Adrenal gland (tissue), 12 donors: ENCODE measurements around the gene PRDM16. TPM values are rescaled to one million over a fixed set of nuclear protein-coding genes. Genes with fewer than 3 reads are reported as not detected.

ENCODE experiments used
- DNase-seq, 7 donors: peaks; one replicate each; pipeline ENCODE4 v3.0.0-alpha.2; 2019 to 2020
- H3K27ac ChIP-seq, 5 donors: fragments of 200-600 bp; sonication (generic) in 4 of 5; 1 replicate in 3 of 5; 2 replicates in 2 of 5; pipeline versions ENCODE4 v1.5.1 to v1.8.0; 2016 to 2020; ENCODE audit warnings: mild to moderate bottlenecking in 1 of 5
- H3K27me3 ChIP-seq: fragments of 200-600 bp; 2 replicates; pipeline ENCODE4 v1.8.0; 2021
- H3K36me3 ChIP-seq, 2 donors: fragments of 200-600 bp; replicated peaks in 1 of 2; 1 replicate in 1 of 2; 2 replicates in 1 of 2; pipeline versions ENCODE4 v1.5.1 to v1.8.0; 2018 to 2022
- H3K4me1 ChIP-seq, 2 donors: fragments of 200-600 bp; replicated peaks in 1 of 2; 1 replicate in 1 of 2; 2 replicates in 1 of 2; pipeline versions ENCODE4 v1.5.1 to v1.8.0; 2018 to 2021
- H3K4me3 ChIP-seq, 4 donors: fragments of 200-600 bp; sonication (generic) in 3 of 4; one replicate each; pipeline ENCODE4 v1.5.1; 2016 to 2018
- H3K9me3 ChIP-seq, 3 donors: fragments of 200-600 bp; sonication (generic) in 1 of 3; replicated peaks in 1 of 3; 1 replicate in 2 of 3; 2 replicates in 1 of 3; pipeline versions ENCODE4 v1.5.1 to v1.8.0; 2016 to 2021
- CTCF ChIP-seq, 6 experiments: fragments of 450-650 bp in 4 of 6; fragments of 200-600 bp in 2 of 6; sonication (generic) in 1 of 6; IDR thresholded peaks; 1 replicate in 5 of 6; 2 replicates in 1 of 6; pipeline versions ENCODE4 v1.5.1 to v1.8.0; 2016 to 2021; ENCODE audit warnings: antibody characterized with exemption in 6 of 6, mild to moderate bottlenecking in 2 of 6, moderate library complexity in 1 of 6
- POLR2A ChIP-seq, 2 donors: fragments of 450-650 bp; IDR thresholded peaks; one replicate each; pipeline ENCODE4 v1.6.1; 2017; ENCODE audit warnings: antibody characterized with exemption in 2 of 2, mild to moderate bottlenecking in 2 of 2, moderate library complexity in 1 of 2
- WGBS, 4 donors: extraction: QIAGEN DNeasy Blood & Tissue Kit in 2 of 4; methylation state at CpG; one replicate each; pipeline versions ENCODE4 v1.1.5 to v1.1.7; 2013 to 2017; 5-methylcytosine and 5-hydroxymethylcytosine counted together
- intact Hi-C, 2 donors: fragments of 100-400 bp; cut with DNase I; formaldehyde crosslinking; loops; one replicate each; pipeline versions ENCODE4 v1.14.1 to v1.15.0; 2022 to 2023
- polyA plus RNA-seq, 3 donors: library from polyadenylated mRNA; stranded (reverse); fragments of 200-250 nt in 2 of 3; fragments of 350-450 nt in 1 of 3; fragmentation: Illumina TruSeq in 1 of 3; extraction: RNeasy Lipid Tissue Mini Kit (QIAGEN cat#74804) in 1 of 3; gene quantifications; one replicate each; pipeline ENCODE4 v1.2.3, GENCODE V29; 2013 to 2014
- total RNA-seq, 9 donors: library from RNA; depleted of rRNA in 4 of 9; stranded (reverse); fragments of >200 nt in 4 of 9; fragments of 120-200 nt in 1 of 9; fragmentation: NEBNext Ultra II Directional in 1 of 9; extraction: Animal tissue kit (Norgen Biotek cat#: 25700) in 1 of 9; gene quantifications; one replicate each; pipeline versions ENCODE4 v1.1.0 to v1.2.4, GENCODE V29; 2013 to 2023
- donor health status: healthy with polysubstance abuse.
- donor health status: Bipolar disorder and iron deficiency.
- donor health status: DM: yes; HTN: yes; CAD: no.
- donor health status: DM: no; HTN: no; CAD: no.
- donor health status: DM: no; HTN: no; CAD: no.
- donor health status: DM: yes; HTN: yes; CAD: no.

Gene PRDM16
- total and polyA plus RNA-seq, 12 donors: 0.04 to 2.8 (median 0.61) TPM; not detected in 1

- no peak for TF ChIP-seq CTCF (IDR thresholded peaks at IDR 0.05)
- no peak for TF ChIP-seq POLR2A (IDR thresholded peaks at IDR 0.05)
- H3K9me3 ChIP-seq: no peaks in the 10 kb centered on the region
- H3K27me3 ChIP-seq: peaks cover 21% of the 10 kb centered on the region
- no peak overlapping the region for H3K4me3 ChIP-seq
- H3K36me3 ChIP-seq: no peaks in the 10 kb centered on the region
- intact Hi-C loops: no loop called here
- WGBS, 4 donors: 75 to 86% (median 79%) methylated on average over 14 to 29 of the region's 29 CpGs
- H3K27ac ChIP-seq: no peak overlapping the region
- peaks cover 6 to 10% of the 10 kb centered on the region in 2 donors for H3K4me1 ChIP-seq
- no peak for DNase-seq
These were observed 388.2 kb downstream of the PRDM16 start for GRCh38 chr1:3456964-3457909.

GRCh38 chr1:3457910-3458883 lies 389.2 kb downstream of the PRDM16 start:
- no peak for DNase-seq
- Histone ChIP-seq H3K27ac (no peak overlapping the region), H3K36me3 (no peaks in the 10 kb centered on the region), H3K9me3 (no peaks in the 10 kb centered on the region), H3K4me3 (no peak overlapping the region), H3K4me1 (peaks cover 6 to 10% of the 10 kb centered on the region in 2 donors), H3K27me3 (peaks cover 14% of the 10 kb centered on the region)
- intact Hi-C loops: no loop called here
- TF ChIP-seq CTCF (IDR thresholded peaks at IDR 0.05) (no peak), POLR2A (IDR thresholded peaks at IDR 0.05) (no peak)
- WGBS, 4 donors: 63 to 75% (median 66%) methylated on average over 13 to 18 of the region's 18 CpGs

DNA sequence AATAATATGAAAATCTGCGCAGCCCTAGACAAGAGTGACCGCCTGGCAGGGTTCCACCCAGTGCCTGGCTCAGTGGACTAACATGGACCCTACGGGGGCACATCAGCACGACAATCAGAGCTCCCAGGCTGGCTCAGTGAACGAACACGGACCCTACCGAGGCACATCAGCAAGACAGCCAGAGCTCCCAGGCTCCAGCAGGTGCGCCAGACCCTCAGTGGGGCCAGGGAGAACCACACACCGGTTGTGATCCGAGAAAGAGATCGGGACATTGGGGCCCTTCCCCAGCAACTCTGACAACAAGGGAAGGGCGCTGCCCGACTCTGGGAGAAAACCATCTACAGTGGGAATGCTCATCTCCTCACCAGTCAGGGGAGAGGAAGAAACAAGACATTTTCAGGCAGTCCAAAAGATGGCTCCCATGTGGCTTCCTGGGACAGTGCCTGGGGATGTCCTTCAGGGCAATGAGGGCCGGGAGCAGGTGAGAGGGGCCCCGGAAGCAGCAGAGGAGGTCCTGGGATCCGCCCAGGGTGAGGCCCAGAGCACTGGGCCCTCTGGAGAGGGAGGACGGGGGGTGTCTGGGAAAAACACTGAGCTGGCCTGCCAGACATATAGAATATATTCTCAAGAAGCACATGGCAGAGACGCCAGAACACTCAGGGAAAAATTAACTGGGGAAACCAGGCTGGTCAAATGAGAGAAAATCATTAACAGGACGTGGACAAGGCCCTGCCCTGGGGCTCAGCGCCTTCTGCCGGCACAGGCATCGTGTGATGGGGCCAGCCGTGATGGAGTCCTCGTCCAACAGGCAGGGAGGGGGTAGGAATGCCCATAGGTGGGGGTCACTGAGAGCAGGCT lies 390.3 kb downstream of the PRDM16 start:
- no peak for DNase-seq
- H3K36me3 ChIP-seq: no peaks in the 10 kb centered on the region
- peaks cover 3% of the 10 kb centered on the region for H3K27me3 ChIP-seq
- no peak overlapping the region for H3K4me3 ChIP-seq
- no peaks in the 10 kb centered on the region for H3K9me3 ChIP-seq
- intact Hi-C loops: no loop called here
- H3K4me1 ChIP-seq: peaks cover 6% of the 10 kb centered on the region in 2 donors
- no peak overlapping the region for H3K27ac ChIP-seq
- WGBS, 4 donors: 85 to 88% (median 87%) methylated on average over 21 to 24 of the region's 24 CpGs
- TF ChIP-seq CTCF (IDR thresholded peaks at IDR 0.05) (no peak), POLR2A (IDR thresholded peaks at IDR 0.05) (no peak)
